ENCODE measurements around the gene CSF3R.

Gene CSF3R

DNA sequence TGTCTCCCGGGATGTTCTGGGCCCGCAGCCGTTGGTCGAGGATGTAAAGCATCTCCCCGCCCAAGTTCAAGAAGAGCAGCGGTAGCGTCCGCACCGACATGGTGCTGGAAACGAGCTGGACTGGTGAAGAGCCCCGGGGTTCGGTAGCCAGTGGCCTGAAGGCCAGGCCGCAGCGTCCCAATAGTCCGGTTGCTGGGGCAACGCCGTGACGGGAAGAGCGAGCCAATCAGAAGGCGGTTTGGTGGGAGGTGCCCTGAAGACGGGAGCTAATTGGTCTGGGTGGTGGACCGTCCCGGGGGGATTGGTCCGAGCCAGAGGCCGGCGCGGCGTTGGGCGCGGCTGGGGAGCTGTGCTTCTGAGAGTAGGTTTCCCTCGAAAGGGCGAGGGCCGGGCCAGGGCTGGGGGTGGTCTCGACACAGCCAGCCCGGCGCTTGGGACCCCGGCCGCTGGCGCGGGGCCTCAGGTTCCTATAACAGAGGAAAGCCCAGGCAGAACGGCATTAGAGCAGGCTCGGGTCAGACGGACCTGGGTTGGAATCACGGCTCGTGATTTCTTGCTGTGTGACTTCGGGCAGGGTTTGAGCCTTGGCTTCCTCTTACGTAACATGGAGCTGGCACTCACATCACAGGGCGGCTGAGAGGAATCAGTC lies 32.3 kb downstream of the CSF3R start, which contains the start of gene OSCP1:
Gene OSCP1, minus strand, starts transcription at position 182 of the 649 bp plus-strand sequence. Its CDS starts 82 bp downstream, at position 100.
- no peaks in the 10 kb centered on the region for H3K9me3 ChIP-seq (ENCODE audit: control extremely low read depth in 1 of 5, control insufficient read depth in 4 of 5, insufficient read depth in 2 of 5, low read depth in 1 of 5, low read length in 4 of 5)
- POLR2A ChIA-PET: interaction anchor here (1.1 kb wide), 1 partner anchor 9 kb away, joined by 3 read pairs; no protein-coding TSS in a partner anchor
- H3K4me3 ChIP-seq (ENCODE audit: control insufficient read depth in 1 of 7, extremely low read depth in 1 of 7, insufficient read depth in 4 of 7, low read depth in 2 of 7, low read length in 6 of 7): peak within 1 kb of the TSS; percentile 49 to 76 (median 70)
- H3K27me3 ChIP-seq (replicated peaks in 2 of 5; ENCODE audit: control insufficient read depth in 4 of 5, insufficient read depth in 5 of 5, low read length in 4 of 5): no peaks in the 10 kb centered on the region
- H3K4me1 ChIP-seq (ENCODE audit: control extremely low read depth in 1 of 4, control insufficient read depth in 4 of 4, insufficient read depth in 4 of 4, low read length in 3 of 4): peaks cover 0 to 38% (median 24%) of the 10 kb centered on the region in 4 experiments
- WGBS (ENCODE audit: insufficient coverage): 1% methylated on average over 47 of the region's 48 CpGs
- peak within 1 kb of the TSS; percentile 62 to 82 for H3K27ac ChIP-seq (ENCODE audit: insufficient read depth in 1 of 2, low read depth in 1 of 2, low read length in 2 of 2, poor library complexity in 1 of 2, severe bottlenecking in 2 of 2)
- peaks cover 2 to 16% (median 11%) of the 10 kb centered on the region in 4 experiments for H3K36me3 ChIP-seq (ENCODE audit: control insufficient read depth in 4 of 4, insufficient read depth in 4 of 4, low read length in 3 of 4)
- CTCF ChIA-PET: interaction anchor here (0.8 to 1.7 kb wide), 3 partner anchors 11 to 66 kb away, joined by 3 to 9 read pairs (median 3); partner anchors contain the start of gene LSM10
- DNase-seq: peak; percentile 89 to 91 (median 91)

DNA sequence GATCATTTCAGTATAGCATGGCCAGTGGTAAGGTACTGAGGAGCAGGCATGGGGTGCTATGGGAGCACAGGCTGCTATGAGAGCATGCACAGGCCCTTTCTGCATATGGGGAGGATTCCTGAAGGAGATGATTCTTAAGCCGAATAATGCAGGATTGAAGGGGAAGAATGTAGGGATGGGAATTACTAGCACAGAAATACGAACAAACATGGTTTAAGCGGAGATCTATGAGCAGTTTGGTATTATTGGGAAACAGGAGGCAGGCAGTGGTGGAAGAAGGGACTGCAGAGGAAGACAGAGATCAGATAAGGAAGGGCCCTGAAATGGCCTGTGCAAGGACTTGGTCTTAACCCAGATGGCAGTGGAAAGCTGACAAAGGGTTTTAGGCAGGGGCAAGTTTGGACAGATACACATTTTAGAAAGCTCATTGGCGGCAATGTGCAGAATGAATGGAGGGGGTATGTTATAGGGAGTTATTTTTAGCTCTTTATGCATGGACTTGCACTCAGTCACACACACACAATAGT lies 34.1 kb downstream of the CSF3R start:
- Histone ChIP-seq H3K36me3 (ENCODE audit: control insufficient read depth in 4 of 4, insufficient read depth in 4 of 4, low read length in 3 of 4) (no peaks in the 10 kb centered on the region), H3K27ac (ENCODE audit: insufficient read depth in 1 of 2, low read depth in 1 of 2, low read length in 2 of 2, poor library complexity in 1 of 2, severe bottlenecking in 2 of 2) (no peak overlapping the region), H3K9me3 (ENCODE audit: control extremely low read depth in 1 of 5, control insufficient read depth in 4 of 5, insufficient read depth in 2 of 5, low read depth in 1 of 5, low read length in 4 of 5) (no peaks in the 10 kb centered on the region), H3K4me1 (ENCODE audit: control extremely low read depth in 1 of 4, control insufficient read depth in 4 of 4, insufficient read depth in 4 of 4, low read length in 3 of 4) (peaks cover 0 to 38% (median 24%) of the 10 kb centered on the region in 4 experiments), H3K4me3 (ENCODE audit: control insufficient read depth in 1 of 7, extremely low read depth in 1 of 7, insufficient read depth in 4 of 7, low read depth in 2 of 7, low read length in 6 of 7) (no peak overlapping the region), H3K27me3 (replicated peaks in 2 of 5; ENCODE audit: control insufficient read depth in 4 of 5, insufficient read depth in 5 of 5, low read length in 4 of 5) (no peaks in the 10 kb centered on the region)
- DNase-seq: peak in 2 of 3 donors; percentile 32 to 45
- ChIA-PET CTCF (interaction anchor here (1.7 kb wide), 1 partner anchor 67 kb away, joined by 9 read pairs; no protein-coding TSS in a partner anchor), POLR2A (no interaction called here)
- 94% methylated on average over 3 of the region's 4 CpGs for WGBS (ENCODE audit: insufficient coverage)

DNA sequence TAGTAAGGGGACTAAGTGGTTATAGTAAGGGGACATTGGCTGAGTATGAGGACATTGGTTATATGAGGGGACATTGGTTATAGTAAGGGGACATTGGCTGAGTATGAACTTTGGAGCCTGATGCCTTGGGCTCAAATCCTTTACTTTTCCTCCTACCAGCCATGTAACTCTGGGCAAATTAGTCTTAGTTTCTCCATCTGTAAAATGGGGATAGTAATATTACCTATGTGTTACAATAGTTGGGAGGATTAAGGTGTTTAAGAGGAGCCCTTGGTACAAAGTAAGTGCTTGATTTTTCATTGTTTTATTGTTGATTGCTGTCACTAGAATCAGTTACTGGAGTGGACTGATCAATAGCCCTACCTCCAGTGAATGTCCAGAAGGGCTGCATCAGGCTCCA lies 35.3 kb downstream of the CSF3R start:
- ChIA-PET CTCF (interaction anchor here (0.8 to 1.5 kb wide), 2 partner anchors 20 to 67 kb away, joined by 3 to 6 read pairs; no protein-coding TSS in a partner anchor), POLR2A (no interaction called here)

DNA sequence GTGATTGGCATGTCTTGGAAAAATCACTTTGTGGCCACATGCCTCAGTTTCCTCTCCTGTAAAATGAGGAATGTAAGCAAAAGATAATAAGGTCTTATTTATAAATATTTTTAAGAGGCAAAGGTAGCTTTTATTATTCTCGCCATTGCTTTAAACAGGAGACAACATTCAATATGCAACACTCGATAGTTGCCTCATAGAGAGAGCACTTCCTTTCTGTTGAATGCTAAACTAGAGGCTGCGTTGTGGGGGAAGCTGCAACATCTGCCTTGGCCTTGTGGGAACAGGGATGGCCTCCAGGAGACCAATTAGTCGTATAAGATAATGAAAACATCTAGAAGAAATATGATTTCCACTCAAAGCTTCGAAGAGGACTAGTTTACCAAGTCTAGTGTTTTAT lies 36.0 kb downstream of the CSF3R start:
- CTCF ChIA-PET: interaction anchor here (0.8 to 2.0 kb wide), 5 partner anchors 12 to 69 kb away, joined by 3 to 8 read pairs (median 6); no protein-coding TSS in a partner anchor
- H3K4me3 ChIP-seq (ENCODE audit: control insufficient read depth in 1 of 7, extremely low read depth in 1 of 7, insufficient read depth in 4 of 7, low read depth in 2 of 7, low read length in 6 of 7): peak overlapping the region in 2 of 7 experiments; percentile 22 to 55

More for the DNA sequence above, 35.3 kb downstream of the CSF3R start:
- no peak for DNase-seq
- Histone ChIP-seq H3K36me3 (ENCODE audit: control insufficient read depth in 4 of 4, insufficient read depth in 4 of 4, low read length in 3 of 4) (no peaks in the 10 kb centered on the region), H3K9me3 (ENCODE audit: control extremely low read depth in 1 of 5, control insufficient read depth in 4 of 5, insufficient read depth in 2 of 5, low read depth in 1 of 5, low read length in 4 of 5) (no peaks in the 10 kb centered on the region), H3K4me3 (ENCODE audit: control insufficient read depth in 1 of 7, extremely low read depth in 1 of 7, insufficient read depth in 4 of 7, low read depth in 2 of 7, low read length in 6 of 7) (no peak overlapping the region), H3K4me1 (ENCODE audit: control extremely low read depth in 1 of 4, control insufficient read depth in 4 of 4, insufficient read depth in 4 of 4, low read length in 3 of 4) (peaks cover 0 to 38% (median 24%) of the 10 kb centered on the region in 4 experiments), H3K27me3 (replicated peaks in 2 of 5; ENCODE audit: control insufficient read depth in 4 of 5, insufficient read depth in 5 of 5, low read length in 4 of 5) (no peaks in the 10 kb centered on the region), H3K27ac (ENCODE audit: insufficient read depth in 1 of 2, low read depth in 1 of 2, low read length in 2 of 2, poor library complexity in 1 of 2, severe bottlenecking in 2 of 2) (no peak overlapping the region)

DNA sequence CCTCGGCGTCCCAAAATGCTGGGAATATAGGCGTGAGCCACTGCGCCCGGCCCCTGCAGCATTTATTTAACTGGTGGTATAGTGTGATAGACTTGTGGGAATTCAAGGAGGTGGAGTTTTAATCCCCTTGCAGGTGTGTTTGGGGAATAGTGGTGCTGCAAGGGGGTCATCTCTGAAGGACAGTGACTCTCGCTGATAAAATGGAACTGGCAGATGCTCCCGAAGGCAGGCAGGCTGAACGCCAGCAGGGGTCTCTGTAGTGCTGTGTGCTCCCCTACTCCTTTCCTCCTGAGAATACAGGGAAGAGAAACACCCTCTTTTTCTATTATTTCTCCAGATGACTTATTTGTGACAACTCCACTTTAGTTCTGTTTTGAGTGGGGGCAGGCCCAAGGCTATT lies 36.4 kb downstream of the CSF3R start:
- no peaks in the 10 kb centered on the region for H3K36me3 ChIP-seq (ENCODE audit: control insufficient read depth in 4 of 4, insufficient read depth in 4 of 4, low read length in 3 of 4)
- ChIA-PET POLR2A (no interaction called here), CTCF (interaction anchor here (0.8 to 2.0 kb wide), 4 partner anchors 11 to 70 kb away, joined by 3 to 8 read pairs (median 6); no protein-coding TSS in a partner anchor)
- no peaks in the 10 kb centered on the region for H3K27me3 ChIP-seq (replicated peaks in 2 of 5; ENCODE audit: control insufficient read depth in 4 of 5, insufficient read depth in 5 of 5, low read length in 4 of 5)
- H3K4me3 ChIP-seq (ENCODE audit: control insufficient read depth in 1 of 7, extremely low read depth in 1 of 7, insufficient read depth in 4 of 7, low read depth in 2 of 7, low read length in 6 of 7): peak overlapping the region in 2 of 7 experiments; percentile 22 to 55
- no peak overlapping the region for H3K27ac ChIP-seq (ENCODE audit: insufficient read depth in 1 of 2, low read depth in 1 of 2, low read length in 2 of 2, poor library complexity in 1 of 2, severe bottlenecking in 2 of 2)
- H3K9me3 ChIP-seq (ENCODE audit: control extremely low read depth in 1 of 5, control insufficient read depth in 4 of 5, insufficient read depth in 2 of 5, low read depth in 1 of 5, low read length in 4 of 5): no peaks in the 10 kb centered on the region
- DNase-seq: peak; percentile 38 to 49 (median 44)
- H3K4me1 ChIP-seq (ENCODE audit: control extremely low read depth in 1 of 4, control insufficient read depth in 4 of 4, insufficient read depth in 4 of 4, low read length in 3 of 4): peaks cover 0 to 38% (median 24%) of the 10 kb centered on the region in 4 experiments
- WGBS (ENCODE audit: insufficient coverage): 47% methylated on average over 5 of the region's 8 CpGs

More for the DNA sequence above, 36.0 kb downstream of the CSF3R start:
- no peak overlapping the region for H3K27ac ChIP-seq (ENCODE audit: insufficient read depth in 1 of 2, low read depth in 1 of 2, low read length in 2 of 2, poor library complexity in 1 of 2, severe bottlenecking in 2 of 2)
- POLR2A ChIA-PET: no interaction called here
- no peaks in the 10 kb centered on the region for H3K9me3 ChIP-seq (ENCODE audit: control extremely low read depth in 1 of 5, control insufficient read depth in 4 of 5, insufficient read depth in 2 of 5, low read depth in 1 of 5, low read length in 4 of 5)
- DNase-seq: peak in 2 of 3 donors; percentile 11 to 14
- H3K27me3 ChIP-seq (replicated peaks in 2 of 5; ENCODE audit: control insufficient read depth in 4 of 5, insufficient read depth in 5 of 5, low read length in 4 of 5): no peaks in the 10 kb centered on the region
- no CpG with 5 or more reads among the region's 5 CpGs for WGBS (ENCODE audit: insufficient coverage)
- H3K36me3 ChIP-seq (ENCODE audit: control insufficient read depth in 4 of 4, insufficient read depth in 4 of 4, low read length in 3 of 4): no peaks in the 10 kb centered on the region
- H3K4me1 ChIP-seq (ENCODE audit: control extremely low read depth in 1 of 4, control insufficient read depth in 4 of 4, insufficient read depth in 4 of 4, low read length in 3 of 4): peaks cover 0 to 38% (median 24%) of the 10 kb centered on the region in 4 experiments

DNA sequence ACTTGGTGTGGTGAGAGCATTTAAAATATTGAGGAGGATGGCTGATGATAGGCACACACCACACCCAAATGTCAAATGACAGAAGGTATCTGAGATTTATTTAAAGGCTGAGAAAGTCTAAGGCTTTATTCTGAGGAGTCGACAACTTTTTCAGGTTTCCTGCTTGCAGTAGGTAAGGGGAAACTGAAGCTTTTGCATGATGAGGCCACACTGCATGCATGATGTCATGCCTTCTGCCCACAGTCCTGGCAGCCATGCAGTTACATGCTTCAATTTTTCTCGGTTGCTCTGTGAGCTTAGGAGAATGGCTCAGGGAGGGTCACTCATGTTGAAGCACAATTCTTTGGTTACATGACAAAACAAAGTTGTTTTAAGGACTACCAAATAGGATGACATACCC lies 39.4 kb downstream of the CSF3R start:
- peaks cover 0 to 16% (median 10%) of the 10 kb centered on the region in 4 experiments for H3K4me1 ChIP-seq (ENCODE audit: control extremely low read depth in 1 of 4, control insufficient read depth in 4 of 4, insufficient read depth in 4 of 4, low read length in 3 of 4)
- no peak overlapping the region for H3K4me3 ChIP-seq (ENCODE audit: control insufficient read depth in 1 of 7, extremely low read depth in 1 of 7, insufficient read depth in 4 of 7, low read depth in 2 of 7, low read length in 6 of 7)
- H3K27me3 ChIP-seq (replicated peaks in 2 of 5; ENCODE audit: control insufficient read depth in 4 of 5, insufficient read depth in 5 of 5, low read length in 4 of 5): no peaks in the 10 kb centered on the region
- CTCF ChIA-PET: interaction anchor here (1.1 to 1.3 kb wide), 2 partner anchors 19 to 72 kb away, joined by 3 to 6 read pairs; no protein-coding TSS in a partner anchor
- no peak overlapping the region for H3K27ac ChIP-seq (ENCODE audit: insufficient read depth in 1 of 2, low read depth in 1 of 2, low read length in 2 of 2, poor library complexity in 1 of 2, severe bottlenecking in 2 of 2)
- POLR2A ChIA-PET: no interaction called here
- DNase-seq: no peak
- H3K36me3 ChIP-seq (ENCODE audit: control insufficient read depth in 4 of 4, insufficient read depth in 4 of 4, low read length in 3 of 4): no peaks in the 10 kb centered on the region
- H3K9me3 ChIP-seq (ENCODE audit: control extremely low read depth in 1 of 5, control insufficient read depth in 4 of 5, insufficient read depth in 2 of 5, low read depth in 1 of 5, low read length in 4 of 5): no peaks in the 10 kb centered on the region
- 100% methylated on average over 2 of the region's 2 CpGs for WGBS (ENCODE audit: insufficient coverage)

DNA sequence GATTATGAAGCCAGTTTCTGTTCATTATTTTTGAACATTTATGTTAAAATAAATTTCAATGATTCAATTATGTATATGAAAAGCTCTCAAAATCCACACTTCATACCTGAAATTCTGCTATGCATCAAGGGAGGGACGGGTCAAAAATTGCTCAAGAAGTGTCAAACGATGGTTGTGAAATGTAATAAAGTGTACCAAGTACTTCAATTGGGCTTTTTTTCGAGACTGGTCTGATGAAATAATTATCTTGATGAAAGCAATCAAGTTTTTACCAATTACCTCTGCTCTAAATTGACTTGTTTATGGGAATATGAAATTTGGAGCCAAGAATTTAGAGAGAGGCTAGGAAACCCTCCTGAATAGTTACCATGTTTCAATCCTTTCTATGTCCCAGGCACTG lies 40.4 kb downstream of the CSF3R start:
- no peaks in the 10 kb centered on the region for H3K9me3 ChIP-seq (ENCODE audit: control extremely low read depth in 1 of 5, control insufficient read depth in 4 of 5, insufficient read depth in 2 of 5, low read depth in 1 of 5, low read length in 4 of 5)
- ChIA-PET POLR2A (interaction anchor here (0.6 kb wide), 1 partner anchor 17 kb away, joined by 3 read pairs; no protein-coding TSS in a partner anchor), CTCF (no interaction called here)
- H3K27ac ChIP-seq (ENCODE audit: insufficient read depth in 1 of 2, low read depth in 1 of 2, low read length in 2 of 2, poor library complexity in 1 of 2, severe bottlenecking in 2 of 2): no peak overlapping the region
- WGBS (ENCODE audit: insufficient coverage): 100% methylated on average over 2 of the region's 3 CpGs
- H3K4me3 ChIP-seq (ENCODE audit: control insufficient read depth in 1 of 7, extremely low read depth in 1 of 7, insufficient read depth in 4 of 7, low read depth in 2 of 7, low read length in 6 of 7): no peak overlapping the region
- no peaks in the 10 kb centered on the region for H3K27me3 ChIP-seq (replicated peaks in 2 of 5; ENCODE audit: control insufficient read depth in 4 of 5, insufficient read depth in 5 of 5, low read length in 4 of 5)
- H3K4me1 ChIP-seq (ENCODE audit: control extremely low read depth in 1 of 4, control insufficient read depth in 4 of 4, insufficient read depth in 4 of 4, low read length in 3 of 4): peaks cover 0 to 12% (median 10%) of the 10 kb centered on the region in 4 experiments
- no peaks in the 10 kb centered on the region for H3K36me3 ChIP-seq (ENCODE audit: control insufficient read depth in 4 of 4, insufficient read depth in 4 of 4, low read length in 3 of 4)
- no peak for DNase-seq
